ENCODE measurements around the gene RPA3. TPM values are rescaled to one million over a fixed set of nuclear protein-coding genes. Genes with fewer than 3 reads are reported as not detected.

RPA3 gene
- total and polyA plus RNA-seq, 2 donors = 42.7 to 117 TPM

- 84% methylated on average over 4 of the region's 4 CpGs for WGBS
These were observed 4.7 kb downstream of the RPA3 start for GRCh38 chr7:7713730-7714129.

GRCh38 chr7:7710469-7710868 is 7.9 kb downstream of the RPA3 start:
- no peak overlapping the region for H3K4me3 ChIP-seq (ENCODE audit: low read length in 2 of 2)
- no peaks in the 10 kb centered on the region for H3K27me3 ChIP-seq (ENCODE audit: control insufficient read depth in 2 of 2, insufficient read depth in 1 of 2, low read length in 1 of 2)
- no peaks in the 10 kb centered on the region for H3K36me3 ChIP-seq (ENCODE audit: control insufficient read depth in 2 of 2, insufficient read depth in 2 of 2, low read length in 1 of 2)
- peaks cover 0 to 7% of the 10 kb centered on the region in 2 donors for H3K4me1 ChIP-seq (ENCODE audit: control insufficient read depth in 2 of 2, insufficient read depth in 2 of 2, low read length in 2 of 2)
- 95% methylated on average over 2 of the region's 2 CpGs for WGBS
- H3K9me3 ChIP-seq (ENCODE audit: control insufficient read depth in 2 of 2, insufficient read depth in 1 of 2, low read length in 1 of 2) = no peaks in the 10 kb centered on the region
- no peak for DNase-seq (ENCODE audit: low read depth in 6 of 9, low spot score in 9 of 9)
- peak overlapping the region in 1 of 2 donors; percentile 86 for H3K27ac ChIP-seq (ENCODE audit: low read depth in 1 of 2, low read length in 1 of 2)

More at GRCh38 chr7:7713730-7714129, 4.7 kb downstream of the RPA3 start:
- no peaks in the 10 kb centered on the region for H3K36me3 ChIP-seq (ENCODE audit: control insufficient read depth in 2 of 2, insufficient read depth in 2 of 2, low read length in 1 of 2)
- no peak overlapping the region for H3K4me3 ChIP-seq (ENCODE audit: low read length in 2 of 2)
- no peak for DNase-seq (ENCODE audit: low read depth in 6 of 9, low spot score in 9 of 9)
- no peaks in the 10 kb centered on the region for H3K27me3 ChIP-seq (ENCODE audit: control insufficient read depth in 2 of 2, insufficient read depth in 1 of 2, low read length in 1 of 2)
- peaks cover 0 to 7% of the 10 kb centered on the region in 2 donors for H3K4me1 ChIP-seq (ENCODE audit: control insufficient read depth in 2 of 2, insufficient read depth in 2 of 2, low read length in 2 of 2)
- H3K9me3 ChIP-seq (ENCODE audit: control insufficient read depth in 2 of 2, insufficient read depth in 1 of 2, low read length in 1 of 2) = peaks cover 1 to 11% of the 10 kb centered on the region in 2 donors
- no peak overlapping the region for H3K27ac ChIP-seq (ENCODE audit: low read depth in 1 of 2, low read length in 1 of 2)

GRCh38 chr7:7709291-7709690 is 9.1 kb downstream of the RPA3 start:
- Histone ChIP-seq H3K4me3 (ENCODE audit: low read length in 2 of 2) (no peak overlapping the region), H3K27me3 (ENCODE audit: control insufficient read depth in 2 of 2, insufficient read depth in 1 of 2, low read length in 1 of 2) (no peaks in the 10 kb centered on the region), H3K4me1 (ENCODE audit: control insufficient read depth in 2 of 2, insufficient read depth in 2 of 2, low read length in 2 of 2) (peaks cover 0 to 7% of the 10 kb centered on the region in 2 donors), H3K27ac (ENCODE audit: low read depth in 1 of 2, low read length in 1 of 2) (peak overlapping the region in 1 of 2 donors; percentile 86), H3K36me3 (ENCODE audit: control insufficient read depth in 2 of 2, insufficient read depth in 2 of 2, low read length in 1 of 2) (no peaks in the 10 kb centered on the region), H3K9me3 (ENCODE audit: control insufficient read depth in 2 of 2, insufficient read depth in 1 of 2, low read length in 1 of 2) (no peaks in the 10 kb centered on the region)
- 36% methylated on average over 3 of the region's 3 CpGs for WGBS
- DNase-seq (ENCODE audit: low read depth in 6 of 9, low spot score in 9 of 9) = peak in 5 of 9 donors; percentile 57 to 84 (median 66)

- WGBS = 98% methylated on average over 4 of the region's 4 CpGs
- Histone ChIP-seq H3K4me1 (ENCODE audit: control insufficient read depth in 2 of 2, insufficient read depth in 2 of 2, low read length in 2 of 2) (peaks cover 0 to 4% of the 10 kb centered on the region in 2 donors), H3K9me3 (ENCODE audit: control insufficient read depth in 2 of 2, insufficient read depth in 1 of 2, low read length in 1 of 2) (no peaks in the 10 kb centered on the region), H3K27me3 (ENCODE audit: control insufficient read depth in 2 of 2, insufficient read depth in 1 of 2, low read length in 1 of 2) (no peaks in the 10 kb centered on the region), H3K36me3 (ENCODE audit: control insufficient read depth in 2 of 2, insufficient read depth in 2 of 2, low read length in 1 of 2) (no peaks in the 10 kb centered on the region), H3K4me3 (ENCODE audit: low read length in 2 of 2) (no peak overlapping the region), H3K27ac (ENCODE audit: low read depth in 1 of 2, low read length in 1 of 2) (no peak overlapping the region)
- DNase-seq (ENCODE audit: low read depth in 6 of 9, low spot score in 9 of 9) = no peak
These were observed 10.6 kb downstream of the RPA3 start for GRCh38 chr7:7707806-7708205.

GRCh38 chr7:7707246-7707645 is 11.2 kb downstream of the RPA3 start:
- WGBS = 97% methylated on average over 2 of the region's 2 CpGs
- DNase-seq (ENCODE audit: low read depth in 6 of 9, low spot score in 9 of 9) = no peak
- H3K27me3 ChIP-seq (ENCODE audit: control insufficient read depth in 2 of 2, insufficient read depth in 1 of 2, low read length in 1 of 2) = no peaks in the 10 kb centered on the region
- no peak overlapping the region for H3K27ac ChIP-seq (ENCODE audit: low read depth in 1 of 2, low read length in 1 of 2)
- H3K4me1 ChIP-seq (ENCODE audit: control insufficient read depth in 2 of 2, insufficient read depth in 2 of 2, low read length in 2 of 2) = peaks cover 0 to 4% of the 10 kb centered on the region in 2 donors
- H3K36me3 ChIP-seq (ENCODE audit: control insufficient read depth in 2 of 2, insufficient read depth in 2 of 2, low read length in 1 of 2) = no peaks in the 10 kb centered on the region
- no peak overlapping the region for H3K4me3 ChIP-seq (ENCODE audit: low read length in 2 of 2)
- no peaks in the 10 kb centered on the region for H3K9me3 ChIP-seq (ENCODE audit: control insufficient read depth in 2 of 2, insufficient read depth in 1 of 2, low read length in 1 of 2)

GRCh38 chr7:7706556-7707172 is 11.7 kb downstream of the RPA3 start:
- H3K4me3 ChIP-seq (ENCODE audit: low read length in 2 of 2) = no peak overlapping the region
- H3K27ac ChIP-seq (ENCODE audit: low read depth in 1 of 2, low read length in 1 of 2) = no peak overlapping the region
- H3K9me3 ChIP-seq (ENCODE audit: control insufficient read depth in 2 of 2, insufficient read depth in 1 of 2, low read length in 1 of 2) = no peaks in the 10 kb centered on the region
- H3K27me3 ChIP-seq (ENCODE audit: control insufficient read depth in 2 of 2, insufficient read depth in 1 of 2, low read length in 1 of 2) = no peaks in the 10 kb centered on the region
- no peaks in the 10 kb centered on the region for H3K36me3 ChIP-seq (ENCODE audit: control insufficient read depth in 2 of 2, insufficient read depth in 2 of 2, low read length in 1 of 2)
- H3K4me1 ChIP-seq (ENCODE audit: control insufficient read depth in 2 of 2, insufficient read depth in 2 of 2, low read length in 2 of 2) = peaks cover 0 to 4% of the 10 kb centered on the region in 2 donors
- DNase-seq (ENCODE audit: low read depth in 6 of 9, low spot score in 9 of 9) = no peak
- 93% methylated on average over 4 of the region's 4 CpGs for WGBS

GRCh38 chr7:7706101-7706511 is 12.3 kb downstream of the RPA3 start:
- Histone ChIP-seq H3K4me1 (ENCODE audit: control insufficient read depth in 2 of 2, insufficient read depth in 2 of 2, low read length in 2 of 2) (peaks cover 0 to 4% of the 10 kb centered on the region in 2 donors), H3K27me3 (ENCODE audit: control insufficient read depth in 2 of 2, insufficient read depth in 1 of 2, low read length in 1 of 2) (no peaks in the 10 kb centered on the region), H3K27ac (ENCODE audit: low read depth in 1 of 2, low read length in 1 of 2) (no peak overlapping the region), H3K9me3 (ENCODE audit: control insufficient read depth in 2 of 2, insufficient read depth in 1 of 2, low read length in 1 of 2) (no peaks in the 10 kb centered on the region), H3K4me3 (ENCODE audit: low read length in 2 of 2) (no peak overlapping the region), H3K36me3 (ENCODE audit: control insufficient read depth in 2 of 2, insufficient read depth in 2 of 2, low read length in 1 of 2) (no peaks in the 10 kb centered on the region)
- no peak for DNase-seq (ENCODE audit: low read depth in 6 of 9, low spot score in 9 of 9)
- WGBS = 97% methylated on average over 1 of the region's 1 CpG

GRCh38 chr7:7705318-7705717 is 13.1 kb downstream of the RPA3 start:
- no peaks in the 10 kb centered on the region for H3K27me3 ChIP-seq (ENCODE audit: control insufficient read depth in 2 of 2, insufficient read depth in 1 of 2, low read length in 1 of 2)
- H3K4me3 ChIP-seq (ENCODE audit: low read length in 2 of 2) = no peak overlapping the region
- no peaks in the 10 kb centered on the region for H3K9me3 ChIP-seq (ENCODE audit: control insufficient read depth in 2 of 2, insufficient read depth in 1 of 2, low read length in 1 of 2)
- 98% methylated on average over 2 of the region's 2 CpGs for WGBS
- H3K4me1 ChIP-seq (ENCODE audit: control insufficient read depth in 2 of 2, insufficient read depth in 2 of 2, low read length in 2 of 2) = peaks cover 0 to 4% of the 10 kb centered on the region in 2 donors
- no peaks in the 10 kb centered on the region for H3K36me3 ChIP-seq (ENCODE audit: control insufficient read depth in 2 of 2, insufficient read depth in 2 of 2, low read length in 1 of 2)
- no peak for DNase-seq (ENCODE audit: low read depth in 6 of 9, low spot score in 9 of 9)
- H3K27ac ChIP-seq (ENCODE audit: low read depth in 1 of 2, low read length in 1 of 2) = no peak overlapping the region

GRCh38 chr7:7704867-7705266 is 13.5 kb downstream of the RPA3 start:
- H3K27me3 ChIP-seq (ENCODE audit: control insufficient read depth in 2 of 2, insufficient read depth in 1 of 2, low read length in 1 of 2) = no peaks in the 10 kb centered on the region
- peaks cover 0 to 4% of the 10 kb centered on the region in 2 donors for H3K4me1 ChIP-seq (ENCODE audit: control insufficient read depth in 2 of 2, insufficient read depth in 2 of 2, low read length in 2 of 2)
- WGBS = 92% methylated on average over 4 of the region's 4 CpGs
- no peaks in the 10 kb centered on the region for H3K9me3 ChIP-seq (ENCODE audit: control insufficient read depth in 2 of 2, insufficient read depth in 1 of 2, low read length in 1 of 2)
- H3K36me3 ChIP-seq (ENCODE audit: control insufficient read depth in 2 of 2, insufficient read depth in 2 of 2, low read length in 1 of 2) = no peaks in the 10 kb centered on the region
- no peak overlapping the region for H3K27ac ChIP-seq (ENCODE audit: low read depth in 1 of 2, low read length in 1 of 2)
- H3K4me3 ChIP-seq (ENCODE audit: low read length in 2 of 2) = no peak overlapping the region
- DNase-seq (ENCODE audit: low read depth in 6 of 9, low spot score in 9 of 9) = no peak

All from thymus (tissue), 11 donors.